ENCODE data around the gene MYRF. TPM values are rescaled to one million over a fixed set of nuclear protein-coding genes. Genes with fewer than 3 reads are reported as not detected.
A peak's percentile ranks its signal among the peaks of the same experiment; 100 is the strongest.

The MYRF gene
- total and polyA plus RNA-seq, 9 of the 15 experiments (the other 6 are each of a cell fraction or from before 2014, with no cell fraction given), result 2.3 to 25.8 (median 7.1) TPM

DNA sequence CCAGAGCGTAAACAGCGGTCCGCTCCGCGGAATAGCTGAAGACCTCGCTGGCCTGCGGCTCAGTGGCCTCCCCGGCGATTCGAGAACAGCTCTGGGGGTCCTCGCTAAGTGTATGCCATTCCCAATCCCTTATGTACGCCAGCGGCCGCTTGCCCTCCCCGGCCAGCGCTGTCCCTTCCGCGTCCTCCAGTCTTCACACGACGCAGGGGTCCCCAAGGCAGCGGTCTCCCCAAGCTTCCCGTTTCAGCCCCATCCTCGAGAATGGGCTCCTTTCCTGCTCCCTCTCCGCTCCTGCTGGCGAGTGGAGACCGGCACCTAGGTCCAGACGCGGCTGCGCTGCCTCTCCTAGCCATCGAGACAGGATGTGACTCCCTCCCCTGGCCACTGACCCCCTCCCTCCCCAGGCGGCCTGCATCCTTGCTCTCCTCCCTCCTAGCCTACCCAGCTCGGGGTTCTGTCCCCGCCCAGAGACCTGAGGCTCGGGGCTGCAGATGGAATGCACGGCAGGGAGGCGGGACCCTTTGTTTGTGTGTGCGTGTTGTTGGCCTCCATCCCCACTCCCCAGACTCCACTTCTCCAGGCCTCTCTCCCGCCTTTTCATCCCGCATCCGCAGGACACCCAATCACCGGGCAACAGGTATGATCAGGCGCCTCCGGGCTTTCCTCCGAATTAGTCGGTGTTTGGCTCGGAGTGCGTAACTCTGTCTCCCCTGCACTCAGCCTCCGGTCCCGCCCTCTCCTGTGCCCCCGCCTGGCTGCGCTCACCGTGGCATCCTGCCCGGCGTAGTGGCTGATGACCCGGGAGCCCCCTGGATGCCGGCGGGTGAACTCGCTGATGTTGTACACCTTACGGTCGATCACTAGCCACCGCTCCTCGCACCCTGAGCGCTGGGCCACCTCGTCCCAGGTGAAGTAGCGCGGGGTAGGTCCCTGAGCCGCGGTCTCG, 63.6 kb downstream of the MYRF start (continued):
- TF ChIP-seq ZKSCAN8 (CRISPR knock-in tag; IDR thresholded peaks at IDR 0.05), result no peak
- TF ChIP-seq RFX7 (CRISPR knock-in tag; IDR thresholded peaks at IDR 0.05), result no peak
- no peak for TF ChIP-seq TBP (optimal IDR thresholded peaks at IDR 0.05; ENCODE audit: low read depth, low read length)
- no peak for TF ChIP-seq STAT5B (CRISPR knock-in tag; IDR thresholded peaks at IDR 0.05)
- TF ChIP-seq, protein P1, sequence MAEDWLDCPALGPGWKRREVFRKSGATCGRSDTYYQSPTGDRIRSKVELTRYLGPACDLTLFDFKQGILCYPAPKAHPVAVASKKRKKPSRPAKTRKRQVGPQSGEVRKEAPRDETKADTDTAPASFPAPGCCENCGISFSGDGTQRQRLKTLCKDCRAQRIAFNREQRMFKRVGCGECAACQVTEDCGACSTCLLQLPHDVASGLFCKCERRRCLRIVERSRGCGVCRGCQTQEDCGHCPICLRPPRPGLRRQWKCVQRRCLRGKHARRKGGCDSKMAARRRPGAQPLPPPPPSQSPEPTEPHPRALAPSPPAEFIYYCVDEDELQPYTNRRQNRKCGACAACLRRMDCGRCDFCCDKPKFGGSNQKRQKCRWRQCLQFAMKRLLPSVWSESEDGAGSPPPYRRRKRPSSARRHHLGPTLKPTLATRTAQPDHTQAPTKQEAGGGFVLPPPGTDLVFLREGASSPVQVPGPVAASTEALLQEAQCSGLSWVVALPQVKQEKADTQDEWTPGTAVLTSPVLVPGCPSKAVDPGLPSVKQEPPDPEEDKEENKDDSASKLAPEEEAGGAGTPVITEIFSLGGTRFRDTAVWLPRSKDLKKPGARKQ (CRISPR knock-in tag; IDR thresholded peaks at IDR 0.05), result no peak
- no peak for TF ChIP-seq ZBTB17 (CRISPR knock-in tag; IDR thresholded peaks at IDR 0.05)
- TF ChIP-seq, protein P2, sequence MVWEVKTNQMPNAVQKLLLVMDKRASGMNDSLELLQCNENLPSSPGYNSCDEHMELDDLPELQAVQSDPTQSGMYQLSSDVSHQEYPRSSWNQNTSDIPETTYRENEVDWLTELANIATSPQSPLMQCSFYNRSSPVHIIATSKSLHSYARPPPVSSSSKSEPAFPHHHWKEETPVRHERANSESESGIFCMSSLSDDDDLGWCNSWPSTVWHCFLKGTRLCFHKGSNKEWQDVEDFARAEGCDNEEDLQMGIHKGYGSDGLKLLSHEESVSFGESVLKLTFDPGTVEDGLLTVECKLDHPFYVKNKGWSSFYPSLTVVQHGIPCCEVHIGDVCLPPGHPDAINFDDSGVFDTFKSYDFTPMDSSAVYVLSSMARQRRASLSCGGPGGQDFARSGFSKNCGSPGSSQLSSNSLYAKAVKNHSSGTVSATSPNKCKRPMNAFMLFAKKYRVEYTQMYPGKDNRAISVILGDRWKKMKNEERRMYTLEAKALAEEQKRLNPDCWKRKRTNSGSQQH (CRISPR knock-in tag; IDR thresholded peaks at IDR 0.05), result no peak
- no peak for TF ChIP-seq SMAD1 (IDR thresholded peaks at IDR 0.05; ENCODE audit: low read depth, low read length, partially characterized antibody)
- no peak for TF ChIP-seq PRMT5 (CRISPR knock-in tag; IDR thresholded peaks at IDR 0.05)
- no peak for TF ChIP-seq SP2 (IDR thresholded peaks at IDR 0.05; ENCODE audit: extremely low read depth, low read depth, low read length, poor library complexity, severe bottlenecking)
- TF ChIP-seq ZC3H4 (CRISPR knock-in tag; IDR thresholded peaks at IDR 0.05; ENCODE audit: borderline replicate concordance), result peak; percentile 95; the same call in 1 of the 2 replicates
- TF ChIP-seq MAFG (tag; conservative IDR thresholded peaks at IDR 0.05), result no peak
- TF ChIP-seq SIRT6 (IDR thresholded peaks at IDR 0.05; ENCODE audit: low read depth, low read length), result no peak
- peak; percentile 39; the same call in 1 of the 2 replicates for TF ChIP-seq ZSCAN32 (CRISPR knock-in tag; IDR thresholded peaks at IDR 0.05)
- no peak for TF ChIP-seq ZNF347 (CRISPR knock-in tag; IDR thresholded peaks at IDR 0.05; ENCODE audit: low read depth)
- no peak for TF ChIP-seq RAD21 (CRISPR knock-in tag; conservative IDR thresholded peaks at IDR 0.05 in 1 of 2, IDR thresholded peaks at IDR 0.05 in 1 of 2)
- no peak for TF ChIP-seq SPI1 (IDR thresholded peaks at IDR 0.05; ENCODE audit: borderline replicate concordance, low read depth, low read length)
- TF ChIP-seq HMG20B (CRISPR knock-in tag; IDR thresholded peaks at IDR 0.05), result no peak; the same call in 1 of the 2 replicates
- TF ChIP-seq, protein P3, sequence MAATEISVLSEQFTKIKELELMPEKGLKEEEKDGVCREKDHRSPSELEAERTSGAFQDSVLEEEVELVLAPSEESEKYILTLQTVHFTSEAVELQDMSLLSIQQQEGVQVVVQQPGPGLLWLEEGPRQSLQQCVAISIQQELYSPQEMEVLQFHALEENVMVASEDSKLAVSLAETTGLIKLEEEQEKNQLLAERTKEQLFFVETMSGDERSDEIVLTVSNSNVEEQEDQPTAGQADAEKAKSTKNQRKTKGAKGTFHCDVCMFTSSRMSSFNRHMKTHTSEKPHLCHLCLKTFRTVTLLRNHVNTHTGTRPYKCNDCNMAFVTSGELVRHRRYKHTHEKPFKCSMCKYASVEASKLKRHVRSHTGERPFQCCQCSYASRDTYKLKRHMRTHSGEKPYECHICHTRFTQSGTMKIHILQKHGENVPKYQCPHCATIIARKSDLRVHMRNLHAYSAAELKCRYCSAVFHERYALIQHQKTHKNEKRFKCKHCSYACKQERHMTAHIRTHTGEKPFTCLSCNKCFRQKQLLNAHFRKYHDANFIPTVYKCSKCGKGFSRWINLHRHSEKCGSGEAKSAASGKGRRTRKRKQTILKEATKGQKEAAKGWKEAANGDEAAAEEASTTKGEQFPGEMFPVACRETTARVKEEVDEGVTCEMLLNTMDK (IDR thresholded peaks at IDR 0.05; ENCODE audit: borderline replicate concordance, insufficient read depth, low read depth, low read length, poor library complexity, severe bottlenecking), result peak; percentile 35
- no peak for TF ChIP-seq CEBPB (tag; IDR thresholded peaks at IDR 0.05)
- TF ChIP-seq POLR2AphosphoS5 (IDR thresholded peaks at IDR 0.05; ENCODE audit: control insufficient read depth, insufficient read depth, low read depth, low read length), result peak; percentile 16; the same call in 1 of the 2 replicates
- TF ChIP-seq ZNF324 (CRISPR knock-in tag; IDR thresholded peaks at IDR 0.05), result no peak

Data from K562 (cell line).